TTC549 (cell line): Measurements from ENCODE around the gene TENM4.

Experiments used
- FAIRE-seq: peaks from 2 replicates; lab custom pipeline; 2012; peaks lifted over from hg19 to GRCh38; lab: Jason Lieb, UNC

TENM4 gene

GRCh38 chr11:79440571-79441460 is at the start of gene TENM4:
Gene TENM4 (minus strand): TSS chr11:79441030. CDS start chr11:79069944, 371,086 bp downstream.
- FAIRE-seq = no peak

- FAIRE-seq = no peak
These were observed 47.5 kb upstream of the TENM4 start for GRCh38 chr11:79488286-79488685.

GRCh38 chr11:79487412-79487811 is 46.6 kb upstream of the TENM4 start:
- no peak for FAIRE-seq

- no peak for FAIRE-seq
These were observed 45.6 kb upstream of the TENM4 start for GRCh38 chr11:79486242-79486984.

DNA sequence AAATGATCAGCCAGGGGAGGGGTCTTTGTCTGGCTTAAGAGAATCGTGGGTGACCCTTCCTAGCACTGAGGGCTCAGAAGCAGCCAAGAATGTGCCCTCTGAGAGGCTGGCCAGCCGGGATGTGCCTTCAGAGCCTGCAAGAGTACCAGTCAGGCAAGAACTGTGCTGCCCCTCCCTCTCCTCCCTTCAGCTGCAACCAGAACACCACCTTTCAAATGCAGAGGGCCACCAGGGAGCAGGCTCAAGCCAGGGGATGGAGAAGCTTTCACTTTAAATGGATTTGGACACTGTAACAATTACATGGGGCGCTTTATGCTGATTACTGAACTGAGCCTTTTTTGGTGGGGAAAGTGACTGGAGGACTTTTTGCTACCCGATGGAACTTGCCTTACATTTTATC is 44.9 kb upstream of the TENM4 start:
- no peak for FAIRE-seq

GRCh38 chr11:79484872-79485271 is 44.0 kb upstream of the TENM4 start:
- FAIRE-seq = no peak

DNA sequence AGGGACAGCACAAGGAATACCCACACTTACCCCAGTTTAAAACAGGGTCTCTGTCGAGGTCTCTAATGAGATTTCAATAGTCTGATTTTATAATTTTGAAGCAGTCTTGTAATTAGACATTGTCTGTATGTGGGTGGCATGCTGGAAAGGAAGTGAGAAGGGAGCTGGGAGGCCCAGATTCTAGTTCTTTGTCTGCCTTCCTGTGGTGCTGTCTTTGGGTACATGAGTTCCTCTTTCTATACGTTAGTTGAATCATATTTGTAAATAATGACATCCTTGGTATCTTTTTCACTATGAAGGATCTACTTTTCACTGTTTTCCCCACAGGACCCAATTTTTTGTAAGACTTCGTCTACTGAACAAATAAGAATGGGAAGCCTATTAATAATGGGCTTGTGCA is 42.0 kb upstream of the TENM4 start:
- FAIRE-seq = no peak

GRCh38 chr11:79481795-79482194 is 41.0 kb upstream of the TENM4 start:
- FAIRE-seq = no peak

DNA sequence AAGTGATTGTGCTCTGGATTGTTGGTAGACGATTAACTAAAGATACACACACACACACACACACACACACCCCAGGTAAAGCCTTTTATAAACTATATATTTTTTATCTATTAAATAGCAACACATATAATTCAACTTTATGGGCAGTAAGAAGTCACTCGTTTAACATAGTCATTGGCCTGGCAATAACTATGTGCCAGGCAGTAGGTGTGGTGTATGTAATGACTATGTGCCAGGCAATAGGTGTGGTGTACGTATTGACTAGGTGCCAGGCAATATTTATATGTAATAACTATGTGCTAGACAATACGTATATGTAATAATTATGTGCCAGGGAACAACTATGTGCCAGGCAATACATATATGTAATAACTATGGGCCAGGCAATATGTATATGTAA is 40.0 kb upstream of the TENM4 start:
- FAIRE-seq = no peak

GRCh38 chr11:79472819-79473529 is 32.1 kb upstream of the TENM4 start:
- FAIRE-seq = no peak

- no peak for FAIRE-seq
These were observed 30.4 kb upstream of the TENM4 start for GRCh38 chr11:79471071-79471844.

- no peak for FAIRE-seq
These were observed 29.3 kb upstream of the TENM4 start for GRCh38 chr11:79470161-79470560.

DNA sequence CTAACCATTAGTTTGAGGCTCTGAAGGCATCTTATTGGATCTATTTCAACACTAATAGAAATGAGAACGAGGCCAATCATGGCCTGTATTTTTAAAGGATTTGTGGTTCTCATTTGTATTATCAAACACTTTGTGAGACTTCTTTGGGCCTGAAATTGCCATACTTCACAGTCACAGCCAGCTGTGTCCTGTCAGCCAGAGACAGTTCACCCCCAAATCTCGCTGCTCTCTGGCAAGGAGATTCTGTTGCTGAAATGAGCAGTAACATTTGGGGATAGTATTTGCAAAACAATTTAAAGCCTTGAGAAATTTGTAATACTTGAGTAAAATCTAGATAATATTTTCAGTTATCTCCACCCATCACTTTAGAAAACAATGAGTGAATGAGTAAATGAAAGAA is 26.9 kb upstream of the TENM4 start:
- FAIRE-seq = no peak

DNA sequence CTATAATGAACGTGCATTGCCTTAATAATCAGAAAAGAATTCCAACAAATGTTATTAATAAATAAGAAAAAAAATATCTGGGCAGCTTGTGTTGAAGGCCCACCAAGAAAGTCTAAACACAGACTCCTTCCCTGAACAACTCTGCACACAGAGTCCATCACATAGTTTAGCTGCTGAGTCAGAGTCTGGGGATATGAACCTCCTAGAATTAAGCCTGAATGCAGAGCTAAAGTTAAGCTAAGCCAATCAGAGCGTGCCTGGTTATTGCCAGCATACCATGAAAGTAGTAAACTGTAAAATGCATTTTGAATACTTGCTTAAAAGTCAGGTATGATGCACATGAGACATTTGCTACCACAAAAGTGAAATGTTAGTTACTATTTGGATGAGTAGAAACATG is 25.6 kb upstream of the TENM4 start:
- FAIRE-seq = no peak

- FAIRE-seq = no peak
These were observed 24.3 kb upstream of the TENM4 start for GRCh38 chr11:79465160-79465559.

- no peak for FAIRE-seq
These were observed 21.1 kb upstream of the TENM4 start for GRCh38 chr11:79461666-79462645.

DNA sequence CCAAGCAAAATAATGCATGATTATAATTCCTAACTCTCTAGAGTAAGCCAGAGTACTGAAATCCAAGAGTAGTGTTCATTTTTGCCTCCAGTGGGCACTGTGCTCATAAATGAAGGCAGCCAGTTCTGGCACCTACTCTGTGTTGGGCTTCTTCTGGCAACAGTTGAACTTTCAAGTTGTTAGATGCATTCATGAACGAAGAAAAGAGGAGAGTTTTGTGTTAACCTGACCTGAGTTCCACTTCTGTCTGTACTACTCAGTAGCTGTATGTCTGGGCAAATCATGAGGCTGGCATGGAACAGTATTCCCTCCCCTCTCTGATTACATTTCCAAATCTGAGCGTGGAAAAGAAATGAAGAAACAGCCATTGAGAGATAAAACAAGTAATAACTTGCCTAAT is 20.3 kb upstream of the TENM4 start:
- no peak for FAIRE-seq

GRCh38 chr11:79458709-79459108 is 17.9 kb upstream of the TENM4 start:
- no peak for FAIRE-seq

- FAIRE-seq = no peak
These were observed 15.7 kb upstream of the TENM4 start for GRCh38 chr11:79456501-79456900.

DNA sequence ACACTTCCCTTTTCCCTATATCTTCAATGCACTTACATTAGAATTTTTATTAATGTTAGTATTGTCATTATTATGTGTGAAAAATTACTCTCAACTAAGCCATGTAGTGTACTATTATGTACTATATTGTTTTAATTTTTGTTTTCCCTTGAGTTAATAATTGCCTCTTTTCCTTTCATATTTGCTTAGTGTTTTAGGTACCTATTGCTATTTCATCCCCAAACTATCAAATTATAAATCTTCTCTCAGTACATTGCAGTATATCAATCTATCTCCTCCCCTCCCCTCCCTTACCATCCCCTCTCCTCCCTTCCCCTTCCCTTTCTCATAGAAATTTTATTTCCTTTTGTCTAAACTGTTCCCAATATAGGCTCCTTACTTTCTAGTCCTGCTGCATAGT is 12.8 kb upstream of the TENM4 start:
- FAIRE-seq = no peak

DNA sequence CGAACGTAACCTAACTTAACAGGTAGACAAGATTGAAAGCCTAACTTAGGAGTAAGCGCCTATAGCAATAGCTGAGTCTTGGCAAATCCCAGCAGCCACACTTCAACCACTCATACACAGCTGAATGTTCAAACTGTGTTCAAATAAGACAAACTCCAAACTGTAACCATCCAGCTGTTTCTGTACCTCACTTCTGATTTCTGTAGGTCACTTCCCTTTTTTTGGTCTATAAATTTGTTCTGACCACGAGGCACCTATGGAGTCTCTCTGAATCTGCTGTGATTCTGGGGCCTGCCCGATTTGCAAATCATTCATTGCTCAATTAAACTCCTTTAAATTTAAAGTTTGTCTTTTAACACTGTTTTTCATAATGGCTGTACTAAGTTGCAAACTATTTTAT is 8.2 kb upstream of the TENM4 start:
- no peak for FAIRE-seq
